HCT116 (cell line): ENCODE data around the gene SLC16A7.

Experiments
- EZH2phosphoT487 ChIP-seq: fragments of 200-600 bp; IDR thresholded peaks from 2 replicates; pipeline ENCODE4 v1.6.1; 2018; ENCODE audit warnings: antibody characterized with exemption, borderline replicate concordance
- POLR2A ChIP-seq: IDR thresholded peaks from 2 replicates; pipeline ENCODE4 v1.7.0; 2011; ENCODE audit warnings: borderline replicate concordance; ENCODE audit not compliant: insufficient read depth, insufficient read length; ENCODE audit errors: extremely low read depth
- SIN3A ChIP-seq: IDR thresholded peaks from 2 replicates; pipeline ENCODE4 v1.6.1; 2012; ENCODE audit warnings: low read depth
- ZFX ChIP-seq: fragments of 450-650 bp; IDR thresholded peaks from 2 replicates; pipeline ENCODE4 v1.6.1; 2017
- TF ChIP-seq, protein P1 (sequence below), 3 experiments: fragments of 200-600 bp in 1 of 3; sonication (generic) in 1 of 3; IDR thresholded peaks in 2 of 3; conservative IDR thresholded peaks in 1 of 3; 2 replicates each; pipeline ENCODE4 v1.5.1; 2012 to 2017; ENCODE audit warnings: low read depth in 2 of 3, low read length in 2 of 3, antibody characterized with exemption in 1 of 3, borderline replicate concordance in 1 of 3, control low read depth in 1 of 3, mild to moderate bottlenecking in 1 of 3, mixed read lengths in 1 of 3, mixed run types in 1 of 3, moderate library complexity in 1 of 3; ENCODE audit not compliant: insufficient read depth in 1 of 3

DNA sequence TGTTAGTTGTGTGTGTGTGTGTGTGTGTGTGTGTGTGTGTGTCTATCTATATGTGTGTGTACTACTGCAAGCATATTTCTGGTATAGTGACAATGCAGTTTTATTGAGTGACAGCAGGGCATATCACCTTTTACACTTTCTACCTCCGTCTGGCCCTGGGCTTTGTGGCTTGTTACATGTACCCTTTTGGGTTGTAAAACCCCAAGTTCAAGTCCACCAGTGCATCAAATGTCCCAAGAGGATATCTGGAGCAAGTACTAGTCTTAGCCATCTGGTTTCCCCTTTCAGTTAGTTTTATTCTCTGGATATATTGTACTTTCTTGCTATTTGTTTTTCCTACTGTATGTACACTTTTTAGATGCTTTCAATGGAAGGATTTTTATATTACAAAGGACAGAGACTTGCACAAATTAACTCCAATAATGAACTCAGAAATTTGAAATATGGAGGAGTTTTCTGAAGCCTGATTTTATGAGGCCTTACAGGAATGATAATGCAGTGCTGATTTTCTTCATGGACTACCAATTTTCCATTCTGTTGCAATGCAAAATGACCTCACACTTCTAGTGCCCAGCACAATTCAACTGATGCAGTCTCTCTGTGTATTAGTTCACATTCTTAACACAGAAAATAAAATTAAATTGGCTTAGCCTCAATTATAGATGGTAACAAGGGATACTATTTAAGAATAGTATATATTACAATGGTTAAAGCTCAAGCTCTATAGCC is 29.1 kb downstream of the SLC16A7 start:
- TF ChIP-seq, protein P1, sequence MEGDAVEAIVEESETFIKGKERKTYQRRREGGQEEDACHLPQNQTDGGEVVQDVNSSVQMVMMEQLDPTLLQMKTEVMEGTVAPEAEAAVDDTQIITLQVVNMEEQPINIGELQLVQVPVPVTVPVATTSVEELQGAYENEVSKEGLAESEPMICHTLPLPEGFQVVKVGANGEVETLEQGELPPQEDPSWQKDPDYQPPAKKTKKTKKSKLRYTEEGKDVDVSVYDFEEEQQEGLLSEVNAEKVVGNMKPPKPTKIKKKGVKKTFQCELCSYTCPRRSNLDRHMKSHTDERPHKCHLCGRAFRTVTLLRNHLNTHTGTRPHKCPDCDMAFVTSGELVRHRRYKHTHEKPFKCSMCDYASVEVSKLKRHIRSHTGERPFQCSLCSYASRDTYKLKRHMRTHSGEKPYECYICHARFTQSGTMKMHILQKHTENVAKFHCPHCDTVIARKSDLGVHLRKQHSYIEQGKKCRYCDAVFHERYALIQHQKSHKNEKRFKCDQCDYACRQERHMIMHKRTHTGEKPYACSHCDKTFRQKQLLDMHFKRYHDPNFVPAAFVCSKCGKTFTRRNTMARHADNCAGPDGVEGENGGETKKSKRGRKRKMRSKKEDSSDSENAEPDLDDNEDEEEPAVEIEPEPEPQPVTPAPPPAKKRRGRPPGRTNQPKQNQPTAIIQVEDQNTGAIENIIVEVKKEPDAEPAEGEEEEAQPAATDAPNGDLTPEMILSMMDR (IDR thresholded peaks at IDR 0.05 in 2 of 3, conservative IDR thresholded peaks at IDR 0.05 in 1 of 3; ENCODE audit: borderline replicate concordance in 1 of 3, insufficient read depth in 1 of 3, low read depth in 2 of 3, low read length in 2 of 3): no peak
- no peak for TF ChIP-seq EZH2phosphoT487
- no peak for TF ChIP-seq SIN3A
- no peak for TF ChIP-seq POLR2A
- TF ChIP-seq ZFX: no peak
